Suprapubic skin (tissue), 4 donors: Measurements from ENCODE around the gene SLC44A4. TPM values are rescaled to one million over a fixed set of nuclear protein-coding genes. Genes with fewer than 3 reads are reported as not detected.

Experiments
- DNase-seq, 2 donors: peaks; one replicate each; pipeline ENCODE4 v3.0.0-alpha.2; 2019; ENCODE audit warnings: low spot score in 2 of 2
- H3K27ac ChIP-seq: fragments of 200-600 bp; sonication (generic); one replicate; pipeline ENCODE4 v1.5.1; 2019
- H3K27me3 ChIP-seq: fragments of 200-600 bp; sonication (generic); one replicate; pipeline ENCODE4 v1.5.1; 2019
- H3K36me3 ChIP-seq: fragments of 200-600 bp; sonication (generic); one replicate; pipeline ENCODE4 v1.5.1; 2019
- H3K4me1 ChIP-seq: fragments of 200-600 bp; sonication (generic); one replicate; pipeline ENCODE4 v1.5.1; 2019
- H3K4me3 ChIP-seq: fragments of 200-600 bp; sonication (generic); one replicate; pipeline ENCODE4 v1.5.1; 2019; ENCODE audit warnings: mild to moderate bottlenecking
- H3K9me3 ChIP-seq: fragments of 200-600 bp; sonication (generic); one replicate; pipeline ENCODE4 v1.5.1; 2019
- CTCF ChIP-seq, 2 donors: fragments of 200-600 bp in 1 of 2; fragments of 450-650 bp in 1 of 2; sonication (generic) in 1 of 2; IDR thresholded peaks; one replicate each; pipeline ENCODE4 v1.5.1; 2016 to 2019; ENCODE audit warnings: antibody characterized with exemption in 2 of 2, mild to moderate bottlenecking in 1 of 2, moderate library complexity in 1 of 2
- EP300 ChIP-seq: sonication (generic); formaldehyde crosslinking; IDR thresholded peaks from one replicate; pipeline ENCODE4 v1.6.1; 2017; ENCODE audit warnings: antibody characterized with exemption
- POLR2A ChIP-seq, 2 donors: fragments of 450-650 bp; IDR thresholded peaks; one replicate each; pipeline ENCODE4 v1.6.1; 2017; ENCODE audit warnings: antibody characterized with exemption in 2 of 2, mild to moderate bottlenecking in 2 of 2, moderate library complexity in 2 of 2
- POLR2AphosphoS5 ChIP-seq, 3 donors: sonication (generic); formaldehyde crosslinking; IDR thresholded peaks; one replicate each; pipeline ENCODE4 v1.6.1; 2017; ENCODE audit warnings: antibody characterized with exemption in 3 of 3
- WGBS: methylation state at CpG from one replicate; pipeline ENCODE4 v1.1.5; 2018; 5-methylcytosine and 5-hydroxymethylcytosine counted together
- total RNA-seq, 4 donors: library from RNA; depleted of rRNA; stranded (reverse); fragments of >200 nt; gene quantifications; one replicate each; pipeline ENCODE4 v1.1.0, GENCODE V29; 2016

Gene SLC44A4
- total RNA-seq, 4 donors from 2014 or later, result 1.4 to 7.4 (median 4.1) TPM

- no peak for TF ChIP-seq POLR2A (IDR thresholded peaks at IDR 0.05)
- TF ChIP-seq POLR2AphosphoS5 (IDR thresholded peaks at IDR 0.05), result no peak
- TF ChIP-seq CTCF (IDR thresholded peaks at IDR 0.05), result no peak
- TF ChIP-seq EP300, result no peak
- Histone ChIP-seq H3K4me1 (no peaks in the 10 kb centered on the region), H3K4me3 (no peak overlapping the region), H3K27me3 (no peaks in the 10 kb centered on the region), H3K36me3 (peaks cover 18% of the 10 kb centered on the region), H3K9me3 (no peaks in the 10 kb centered on the region), H3K27ac (no peak overlapping the region)
- DNase-seq, result no peak
- 90% methylated on average over 7 of the region's 7 CpGs for WGBS
Measured at GRCh38 chr6:31876357-31876756, 2.4 kb downstream of the SLC44A4 start.

- Histone ChIP-seq H3K27me3 (no peaks in the 10 kb centered on the region), H3K4me3 (no peak overlapping the region), H3K27ac (no peak overlapping the region), H3K36me3 (peaks cover 13% of the 10 kb centered on the region), H3K4me1 (no peaks in the 10 kb centered on the region), H3K9me3 (no peaks in the 10 kb centered on the region)
- no peak for TF ChIP-seq POLR2A (IDR thresholded peaks at IDR 0.05)
- no peak for TF ChIP-seq POLR2AphosphoS5 (IDR thresholded peaks at IDR 0.05)
- DNase-seq, result no peak
- WGBS, result 58% methylated on average over 5 of the region's 5 CpGs
Measured at GRCh38 chr6:31875877-31876276, 2.9 kb downstream of the SLC44A4 start.

GRCh38 chr6:31874836-31875572 is 3.8 kb downstream of the SLC44A4 start:
- TF ChIP-seq EP300, result no peak
- no peak for TF ChIP-seq CTCF (IDR thresholded peaks at IDR 0.05)
- no peak for TF ChIP-seq POLR2A (IDR thresholded peaks at IDR 0.05)
- TF ChIP-seq POLR2AphosphoS5 (IDR thresholded peaks at IDR 0.05), result no peak
- Histone ChIP-seq H3K4me3 (no peak overlapping the region), H3K27me3 (no peaks in the 10 kb centered on the region), H3K9me3 (no peaks in the 10 kb centered on the region), H3K36me3 (peaks cover 4% of the 10 kb centered on the region), H3K4me1 (no peaks in the 10 kb centered on the region), H3K27ac (no peak overlapping the region)
- no peak for DNase-seq
- WGBS, result 71% methylated on average over 3 of the region's 5 CpGs

GRCh38 chr6:31874084-31874670 is 4.6 kb downstream of the SLC44A4 start:
- DNase-seq, result no peak
- Histone ChIP-seq H3K4me3 (no peak overlapping the region), H3K4me1 (no peaks in the 10 kb centered on the region), H3K27ac (no peak overlapping the region), H3K27me3 (no peaks in the 10 kb centered on the region), H3K9me3 (no peaks in the 10 kb centered on the region), H3K36me3 (no peaks in the 10 kb centered on the region)
- no peak for TF ChIP-seq CTCF (IDR thresholded peaks at IDR 0.05)
- no peak for TF ChIP-seq EP300
- no peak for TF ChIP-seq POLR2A (IDR thresholded peaks at IDR 0.05)
- WGBS, result 51% methylated on average over 4 of the region's 4 CpGs

GRCh38 chr6:31871046-31871659 is 7.6 kb downstream of the SLC44A4 start:
- TF ChIP-seq POLR2A (IDR thresholded peaks at IDR 0.05) (no peak), EP300 (no peak), CTCF (IDR thresholded peaks at IDR 0.05) (no peak), POLR2AphosphoS5 (IDR thresholded peaks at IDR 0.05) (no peak)
- Histone ChIP-seq H3K4me3 (no peak overlapping the region), H3K9me3 (no peaks in the 10 kb centered on the region), H3K4me1 (no peaks in the 10 kb centered on the region), H3K27me3 (no peaks in the 10 kb centered on the region), H3K27ac (no peak overlapping the region), H3K36me3 (no peaks in the 10 kb centered on the region)
- 66% methylated on average over 9 of the region's 9 CpGs for WGBS
- no peak for DNase-seq
